Gastroesophageal sphincter (tissue), 4 donors: ENCODE measurements around the gene ALDH2. TPM values are rescaled to one million over a fixed set of nuclear protein-coding genes. Genes with fewer than 3 reads are reported as not detected.
A peak's percentile ranks its signal among the peaks of the same experiment; 100 is the strongest.
"Not testable (repeated sequence)": the region's sequence is repeated elsewhere in the genome, so short reads cannot be mapped to it uniquely, and the experiment has no call there.

ENCODE experiments used
- ATAC-seq: fragments of 150-250 bp; one replicate; pipeline ENCODE4 v1.9.1; 2016; ENCODE audit warnings: mild to moderate bottlenecking, moderate library complexity
- H3K27ac ChIP-seq, 4 donors: fragments of 200-600 bp; sonication (generic) in 3 of 4; 1 replicate in 3 of 4; 2 replicates in 1 of 4; pipeline ENCODE4 v1.5.1; 2016 to 2019
- H3K27me3 ChIP-seq: fragments of 200-600 bp; sonication (generic); one replicate; pipeline ENCODE4 v1.5.1; 2019
- H3K36me3 ChIP-seq, 2 donors: fragments of 200-600 bp; sonication (generic); one replicate each; pipeline ENCODE4 v1.5.1; 2019; ENCODE audit warnings: control low read depth in 1 of 2
- H3K4me1 ChIP-seq, 3 donors: fragments of 200-600 bp; sonication (generic); 1 replicate in 2 of 3; 2 replicates in 1 of 3; pipeline ENCODE4 v1.5.1; 2016 to 2019; ENCODE audit warnings: control low read depth in 2 of 3
- H3K4me3 ChIP-seq, 2 donors: fragments of 200-600 bp; sonication (generic); one replicate each; pipeline ENCODE4 v1.5.1; 2019; ENCODE audit warnings: mild to moderate bottlenecking in 1 of 2, moderate library complexity in 1 of 2
- H3K9me3 ChIP-seq, 3 donors: fragments of 200-600 bp; sonication (generic); one replicate each; pipeline ENCODE4 v1.5.1; 2017 to 2019; ENCODE audit warnings: control low read depth in 2 of 3
- EP300 ChIP-seq: sonication (generic); formaldehyde crosslinking; IDR thresholded peaks from one replicate; pipeline ENCODE4 v1.6.1; 2017; ENCODE audit warnings: antibody characterized with exemption, mild to moderate bottlenecking
- POLR2A ChIP-seq, 2 donors: fragments of 450-650 bp; IDR thresholded peaks; one replicate each; pipeline ENCODE4 v1.6.1; 2017; ENCODE audit warnings: antibody characterized with exemption in 2 of 2, mild to moderate bottlenecking in 2 of 2, moderate library complexity in 1 of 2
- POLR2AphosphoS5 ChIP-seq: sonication (generic); formaldehyde crosslinking; IDR thresholded peaks from one replicate; pipeline ENCODE4 v1.6.1; 2017; ENCODE audit warnings: antibody characterized with exemption
- WGBS, 2 donors: methylation state at CpG; one replicate each; pipeline ENCODE4 v1.1.5; 2018; ENCODE audit warnings: low coverage in 1 of 2; 5-methylcytosine and 5-hydroxymethylcytosine counted together
- total RNA-seq, 4 donors: library from RNA; depleted of rRNA; stranded (reverse); fragments of >200 nt; gene quantifications; one replicate each; pipeline ENCODE4 v1.1.0, GENCODE V29; 2016
- TF ChIP-seq, protein P1 (sequence below), 4 experiments: fragments of 200-600 bp in 2 of 4; fragments of 450-650 bp in 2 of 4; sonication (generic) in 1 of 4; IDR thresholded peaks; one replicate each; pipeline ENCODE4 v1.5.1; 2017 to 2019; ENCODE audit warnings: antibody characterized with exemption in 4 of 4, mild to moderate bottlenecking in 2 of 4, moderate library complexity in 2 of 4

Gene ALDH2
- total RNA-seq, 4 donors from 2014 or later, result 197 to 245 (median 209) TPM

DNA sequence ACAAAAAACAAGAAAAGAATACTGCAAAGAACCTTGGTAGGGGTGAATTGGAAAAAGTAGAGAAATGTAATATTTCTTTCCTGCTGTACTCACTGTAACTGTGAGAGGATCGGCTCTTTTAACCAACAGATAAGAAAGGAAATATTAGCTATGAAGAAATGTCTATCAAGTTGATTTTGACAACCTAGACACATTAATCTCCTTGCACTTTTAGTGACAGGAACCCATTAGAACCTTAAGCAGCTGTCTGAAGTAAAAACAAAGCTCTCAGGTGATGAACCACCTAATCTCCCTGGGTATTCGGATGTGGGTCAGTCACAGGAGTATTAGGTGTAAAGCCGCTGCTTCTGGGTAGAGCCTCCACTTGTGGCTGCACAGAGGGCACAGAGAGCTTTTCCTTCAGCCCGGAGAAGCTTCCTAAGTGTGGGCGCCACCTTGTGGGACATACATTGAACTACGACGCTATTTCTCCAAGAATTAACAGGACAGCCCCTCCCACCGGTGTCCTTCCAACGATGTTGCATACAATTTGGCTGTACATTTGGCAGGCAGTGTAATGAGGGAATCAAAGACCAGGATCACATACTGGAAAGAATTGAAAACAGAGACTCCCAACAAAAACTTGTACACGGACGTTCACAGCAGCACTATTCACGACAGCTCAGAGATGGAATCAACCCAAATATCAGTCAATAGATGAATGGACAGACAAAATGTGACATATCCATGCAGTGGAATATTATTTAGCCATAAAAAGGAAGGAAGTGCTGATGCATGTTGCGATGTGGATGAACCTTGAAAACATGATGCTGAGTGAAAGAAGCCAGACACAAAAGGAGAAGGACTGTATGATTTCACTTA is 46.4 kb downstream of the ALDH2 start:
- 13 to 15% methylated on average over 9 to 10 of the region's 13 CpGs for WGBS, 2 donors
- TF ChIP-seq, protein P1, sequence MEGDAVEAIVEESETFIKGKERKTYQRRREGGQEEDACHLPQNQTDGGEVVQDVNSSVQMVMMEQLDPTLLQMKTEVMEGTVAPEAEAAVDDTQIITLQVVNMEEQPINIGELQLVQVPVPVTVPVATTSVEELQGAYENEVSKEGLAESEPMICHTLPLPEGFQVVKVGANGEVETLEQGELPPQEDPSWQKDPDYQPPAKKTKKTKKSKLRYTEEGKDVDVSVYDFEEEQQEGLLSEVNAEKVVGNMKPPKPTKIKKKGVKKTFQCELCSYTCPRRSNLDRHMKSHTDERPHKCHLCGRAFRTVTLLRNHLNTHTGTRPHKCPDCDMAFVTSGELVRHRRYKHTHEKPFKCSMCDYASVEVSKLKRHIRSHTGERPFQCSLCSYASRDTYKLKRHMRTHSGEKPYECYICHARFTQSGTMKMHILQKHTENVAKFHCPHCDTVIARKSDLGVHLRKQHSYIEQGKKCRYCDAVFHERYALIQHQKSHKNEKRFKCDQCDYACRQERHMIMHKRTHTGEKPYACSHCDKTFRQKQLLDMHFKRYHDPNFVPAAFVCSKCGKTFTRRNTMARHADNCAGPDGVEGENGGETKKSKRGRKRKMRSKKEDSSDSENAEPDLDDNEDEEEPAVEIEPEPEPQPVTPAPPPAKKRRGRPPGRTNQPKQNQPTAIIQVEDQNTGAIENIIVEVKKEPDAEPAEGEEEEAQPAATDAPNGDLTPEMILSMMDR (IDR thresholded peaks at IDR 0.05), result peak; percentile 68 to 87 (median 86)
- TF ChIP-seq POLR2AphosphoS5 (peak; percentile 41), POLR2A (IDR thresholded peaks at IDR 0.05) (no peak)

DNA sequence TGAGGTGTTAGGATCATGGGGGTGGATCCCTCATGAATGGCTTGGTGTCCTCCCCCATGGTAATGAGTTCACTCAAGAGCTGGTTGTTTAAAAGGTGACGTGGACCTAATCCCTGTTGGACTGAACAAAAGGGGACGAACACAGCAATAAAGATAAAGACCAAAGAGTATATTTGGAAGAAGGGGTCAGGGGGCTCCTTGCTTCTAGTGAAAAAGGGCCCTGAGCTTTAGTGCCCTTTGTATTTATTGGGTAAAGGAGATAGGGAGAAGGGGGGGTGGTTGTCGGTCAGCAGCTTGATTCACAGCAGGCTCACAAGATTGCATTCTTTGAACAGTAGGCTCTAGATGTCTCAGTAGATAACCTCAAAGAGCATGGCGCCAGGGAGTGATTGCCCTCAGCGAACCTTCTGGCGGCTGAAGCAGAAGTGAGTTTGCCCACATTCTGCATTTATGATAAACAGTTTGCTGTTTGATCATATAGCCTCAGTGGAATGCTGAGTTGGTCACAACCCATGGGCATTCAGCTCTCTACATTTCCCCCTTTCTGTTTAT is 49.4 kb downstream of the ALDH2 start:
- Histone ChIP-seq H3K36me3 (peaks cover 0 to 16% of the 10 kb centered on the region in 2 donors), H3K27me3 (no peaks in the 10 kb centered on the region), H3K4me1 (peaks cover 0 to 19% (median 0%) of the 10 kb centered on the region in 3 donors), H3K9me3 (no peaks in the 10 kb centered on the region), H3K27ac (no peak overlapping the region), H3K4me3 (no peak overlapping the region)
- 64 to 81% methylated on average over 4 to 6 of the region's 6 CpGs for WGBS, 2 donors
- TF ChIP-seq POLR2A (IDR thresholded peaks at IDR 0.05) (no peak), POLR2AphosphoS5 (no peak), EP300 (no peak)
- TF ChIP-seq, protein P1 (IDR thresholded peaks at IDR 0.05), result no peak
- ATAC-seq, result no peak

More for the DNA sequence above, 46.4 kb downstream of the ALDH2 start:
- peak overlapping the region in 2 of 4 donors; percentile 2 to 41 for H3K27ac ChIP-seq
- peaks cover 0 to 47% of the 10 kb centered on the region in 2 donors for H3K36me3 ChIP-seq
- H3K9me3 ChIP-seq, result no peaks in the 10 kb centered on the region
- no peaks in the 10 kb centered on the region for H3K27me3 ChIP-seq
- ATAC-seq, result peak; percentile 93
- H3K4me3 ChIP-seq, result no peak overlapping the region
- H3K4me1 ChIP-seq, result peaks cover 0 to 11% (median 0%) of the 10 kb centered on the region in 3 donors

DNA sequence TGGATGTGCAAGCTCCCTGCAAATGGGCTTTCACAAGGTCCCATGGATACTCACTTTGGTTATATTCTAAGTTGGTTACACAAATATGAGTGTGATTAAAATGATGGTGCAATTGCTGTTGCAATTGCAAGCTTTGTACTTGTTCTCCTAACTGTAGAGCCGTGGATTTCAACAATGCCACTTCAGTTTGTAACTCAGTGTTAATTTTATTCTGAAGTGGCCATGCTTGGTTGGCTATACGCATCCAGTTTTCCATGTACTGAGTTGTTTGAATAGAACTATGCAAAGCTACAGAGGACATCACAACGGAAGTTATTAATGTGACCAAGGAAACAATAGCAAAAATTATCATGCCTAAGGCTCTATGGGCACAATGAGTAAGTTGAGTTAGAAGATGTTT is 50.2 kb downstream of the ALDH2 start:
- not testable (repeated sequence) for H3K36me3 ChIP-seq, ATAC-seq, H3K9me3 ChIP-seq, H3K4me3 ChIP-seq, H3K27ac ChIP-seq, H3K27me3 ChIP-seq
- peaks cover 0 to 19% (median 0%) of the 10 kb centered on the region in 3 donors for H3K4me1 ChIP-seq
- WGBS, 2 donors, result 74 to 90% methylated on average over 2 to 3 of the region's 3 CpGs

DNA sequence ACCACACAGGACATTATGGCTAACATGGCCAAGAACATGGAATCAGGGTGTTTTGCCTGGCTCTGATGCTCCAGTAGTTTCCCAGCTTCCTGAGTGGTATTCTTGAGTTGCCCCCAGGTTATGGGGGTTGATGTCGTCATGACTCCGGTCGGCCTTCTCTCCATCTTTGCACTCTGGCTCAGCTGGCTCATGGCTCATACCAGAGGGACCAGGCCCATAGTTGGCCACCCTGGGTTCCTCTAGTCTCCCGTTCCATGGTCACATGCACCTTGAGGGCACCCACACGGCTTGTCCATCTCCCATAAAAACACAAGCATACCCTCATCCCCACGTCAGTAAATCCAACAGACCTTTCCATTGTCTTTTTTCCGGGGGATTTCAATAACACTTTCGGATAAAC is 51.6 kb downstream of the ALDH2 start:
- no peaks in the 10 kb centered on the region for H3K27me3 ChIP-seq
- 79 to 83% methylated on average over 5 to 8 of the region's 8 CpGs for WGBS, 2 donors
- ATAC-seq, result no peak
- no peak overlapping the region for H3K27ac ChIP-seq
- no peak for TF ChIP-seq POLR2A (IDR thresholded peaks at IDR 0.05)
- TF ChIP-seq, protein P1 (IDR thresholded peaks at IDR 0.05), result no peak
- TF ChIP-seq POLR2AphosphoS5, result no peak
- TF ChIP-seq EP300, result no peak
- no peaks in the 10 kb centered on the region for H3K9me3 ChIP-seq
- no peaks in the 10 kb centered on the region for H3K36me3 ChIP-seq
- H3K4me3 ChIP-seq, result no peak overlapping the region
- peaks cover 0 to 11% (median 0%) of the 10 kb centered on the region in 3 donors for H3K4me1 ChIP-seq

DNA sequence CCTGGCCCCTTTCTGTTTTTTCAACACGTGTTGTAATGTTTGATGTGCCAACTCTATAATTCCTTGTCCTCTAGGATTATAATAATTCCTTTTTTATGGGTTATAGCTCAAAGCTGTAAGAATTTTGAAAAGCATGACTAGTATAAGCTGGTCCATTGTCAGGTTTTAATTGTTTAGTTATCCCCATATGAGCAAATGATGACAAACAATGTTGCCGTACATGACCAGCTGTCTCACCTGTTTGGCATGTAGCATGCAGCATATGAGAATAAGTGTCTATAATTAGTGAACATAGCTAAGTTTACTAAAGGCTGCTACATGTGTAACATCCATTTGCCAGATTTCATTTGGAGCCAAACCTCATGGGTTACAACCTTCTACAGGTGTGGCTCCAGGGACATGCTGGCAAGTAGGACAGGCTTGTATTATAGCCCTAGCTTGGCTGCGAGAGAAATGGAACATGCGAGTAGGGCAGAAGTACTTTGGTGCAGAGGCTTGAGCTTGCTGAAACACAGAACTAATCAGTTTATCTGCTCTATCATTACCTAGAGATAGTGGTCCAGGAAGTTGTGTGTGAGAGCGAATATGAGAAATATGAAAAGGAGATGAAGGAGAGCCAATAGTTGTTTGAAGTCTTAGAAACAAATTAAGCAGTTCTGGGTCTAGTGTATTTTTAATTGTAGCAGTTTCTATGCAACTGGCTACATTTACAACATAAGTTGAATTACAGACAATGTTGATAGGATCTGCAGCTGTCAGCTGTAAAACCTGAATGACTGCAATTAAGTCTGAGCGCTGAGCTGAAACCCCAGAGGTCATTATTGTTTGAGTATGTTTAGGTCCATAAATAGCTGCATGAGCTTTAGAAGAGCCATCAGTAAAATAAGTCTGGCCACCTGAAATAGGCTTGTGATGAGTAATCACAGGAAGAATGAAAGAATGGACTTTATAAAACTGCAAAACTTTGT is 52.7 kb downstream of the ALDH2 start:
- Histone ChIP-seq H3K27me3 (no peaks in the 10 kb centered on the region), H3K36me3 (no peaks in the 10 kb centered on the region), H3K27ac (no peak overlapping the region), H3K9me3 (no peaks in the 10 kb centered on the region), H3K4me1 (peaks cover 0 to 8% (median 0%) of the 10 kb centered on the region in 3 donors), H3K4me3 (no peak overlapping the region)
- TF ChIP-seq, protein P1 (IDR thresholded peaks at IDR 0.05), result no peak
- TF ChIP-seq EP300, result no peak
- no peak for TF ChIP-seq POLR2AphosphoS5
- no peak for TF ChIP-seq POLR2A (IDR thresholded peaks at IDR 0.05)
- ATAC-seq, result no peak
- 39 to 56% methylated on average over 6 of the region's 6 CpGs for WGBS, 2 donors

DNA sequence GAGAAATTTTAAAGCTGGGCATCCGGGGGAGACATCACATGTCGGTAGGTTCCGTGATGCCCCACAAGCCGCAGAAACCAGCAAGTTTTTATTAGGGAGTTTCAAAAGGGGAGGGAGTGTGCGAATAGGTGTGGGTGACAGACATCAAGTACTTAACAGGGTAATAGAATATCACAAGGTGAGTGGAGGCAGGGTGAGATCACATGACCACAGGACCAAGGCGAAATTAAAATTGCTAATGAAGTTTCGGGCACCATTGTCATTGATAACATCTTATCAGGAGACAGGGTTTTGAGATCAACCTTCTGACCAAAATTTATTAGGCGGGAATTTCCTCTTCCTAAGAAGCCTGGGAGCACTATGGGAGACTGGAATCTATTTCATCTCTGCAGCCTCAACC is 54.1 kb downstream of the ALDH2 start:
- H3K36me3 ChIP-seq, H3K9me3 ChIP-seq, H3K4me3 ChIP-seq, H3K27me3 ChIP-seq, H3K4me1 ChIP-seq, H3K27ac ChIP-seq, ATAC-seq: not testable (repeated sequence)
- WGBS, 2 donors, result 52 to 94% methylated on average over 2 to 8 of the region's 8 CpGs
